Cardiac fibroblast (primary cell): ENCODE results near the gene LRRC34.

Experiments used
- DNase-seq, 2 donors: peaks; one replicate each; pipeline versions ENCODE4 v3.0.0 to v3.0.0-alpha.2; 2010; ENCODE audit warnings: low read depth in 2 of 2
- H3K4me3 ChIP-seq, 2 donors: replicated peaks in 1 of 2; 1 replicate in 1 of 2; 2 replicates in 1 of 2; pipeline ENCODE4 v1.5.1; 2011; ENCODE audit warnings: low read depth in 2 of 2, low read length in 2 of 2, mild to moderate bottlenecking in 2 of 2, moderate library complexity in 1 of 2
- TF ChIP-seq, protein P1 (sequence below): IDR thresholded peaks from one replicate; pipeline ENCODE4 v1.5.1; 2011; ENCODE audit warnings: low read depth, mild to moderate bottlenecking, low read length, inconsistent platforms

LRRC34 gene

GRCh38 chr3:169836078-169836941 is 23.6 kb upstream of the LRRC34 start:
- TF ChIP-seq, protein P1, sequence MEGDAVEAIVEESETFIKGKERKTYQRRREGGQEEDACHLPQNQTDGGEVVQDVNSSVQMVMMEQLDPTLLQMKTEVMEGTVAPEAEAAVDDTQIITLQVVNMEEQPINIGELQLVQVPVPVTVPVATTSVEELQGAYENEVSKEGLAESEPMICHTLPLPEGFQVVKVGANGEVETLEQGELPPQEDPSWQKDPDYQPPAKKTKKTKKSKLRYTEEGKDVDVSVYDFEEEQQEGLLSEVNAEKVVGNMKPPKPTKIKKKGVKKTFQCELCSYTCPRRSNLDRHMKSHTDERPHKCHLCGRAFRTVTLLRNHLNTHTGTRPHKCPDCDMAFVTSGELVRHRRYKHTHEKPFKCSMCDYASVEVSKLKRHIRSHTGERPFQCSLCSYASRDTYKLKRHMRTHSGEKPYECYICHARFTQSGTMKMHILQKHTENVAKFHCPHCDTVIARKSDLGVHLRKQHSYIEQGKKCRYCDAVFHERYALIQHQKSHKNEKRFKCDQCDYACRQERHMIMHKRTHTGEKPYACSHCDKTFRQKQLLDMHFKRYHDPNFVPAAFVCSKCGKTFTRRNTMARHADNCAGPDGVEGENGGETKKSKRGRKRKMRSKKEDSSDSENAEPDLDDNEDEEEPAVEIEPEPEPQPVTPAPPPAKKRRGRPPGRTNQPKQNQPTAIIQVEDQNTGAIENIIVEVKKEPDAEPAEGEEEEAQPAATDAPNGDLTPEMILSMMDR, result no peak
- H3K4me3 ChIP-seq, result no peak overlapping the region
- peak; percentile 26 to 58 for DNase-seq

- DNase-seq, result no peak
- TF ChIP-seq, protein P1, result no peak
- no peak overlapping the region for H3K4me3 ChIP-seq
Observed at GRCh38 chr3:169835533-169835932, 22.8 kb upstream of the LRRC34 start.

- no peak overlapping the region for H3K4me3 ChIP-seq
- TF ChIP-seq, protein P1, result no peak
- no peak for DNase-seq
Observed at GRCh38 chr3:169827712-169828111, 15.0 kb upstream of the LRRC34 start.

- TF ChIP-seq, protein P1, result no peak
- no peak for DNase-seq
- no peak overlapping the region for H3K4me3 ChIP-seq
Observed at GRCh38 chr3:169825316-169825715, 12.6 kb upstream of the LRRC34 start.

DNA sequence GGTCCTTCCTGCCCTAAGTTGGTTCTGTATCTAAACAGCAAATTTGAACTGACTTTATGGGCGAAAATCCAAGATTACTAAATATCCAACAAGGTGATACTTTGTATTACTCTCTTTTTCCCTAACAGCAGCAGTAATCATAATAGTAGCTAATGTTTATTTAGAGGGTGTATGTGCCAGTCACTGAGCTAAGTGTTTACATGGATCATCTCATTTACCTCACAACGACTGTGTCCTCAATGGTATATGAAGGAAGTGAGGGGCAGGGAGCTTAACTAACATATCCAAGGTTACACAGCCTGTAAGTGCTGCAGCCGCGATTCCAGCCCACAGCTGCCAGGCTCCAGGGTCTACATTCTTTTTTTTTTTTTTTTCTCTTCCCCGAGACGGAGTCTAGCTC is 10.3 kb upstream of the LRRC34 start:
- DNase-seq, result no peak
- TF ChIP-seq, protein P1, result no peak
- no peak overlapping the region for H3K4me3 ChIP-seq

GRCh38 chr3:169822540-169822939 is 9.8 kb upstream of the LRRC34 start:
- H3K4me3 ChIP-seq, result no peak overlapping the region
- DNase-seq, result no peak
- TF ChIP-seq, protein P1, result no peak

DNA sequence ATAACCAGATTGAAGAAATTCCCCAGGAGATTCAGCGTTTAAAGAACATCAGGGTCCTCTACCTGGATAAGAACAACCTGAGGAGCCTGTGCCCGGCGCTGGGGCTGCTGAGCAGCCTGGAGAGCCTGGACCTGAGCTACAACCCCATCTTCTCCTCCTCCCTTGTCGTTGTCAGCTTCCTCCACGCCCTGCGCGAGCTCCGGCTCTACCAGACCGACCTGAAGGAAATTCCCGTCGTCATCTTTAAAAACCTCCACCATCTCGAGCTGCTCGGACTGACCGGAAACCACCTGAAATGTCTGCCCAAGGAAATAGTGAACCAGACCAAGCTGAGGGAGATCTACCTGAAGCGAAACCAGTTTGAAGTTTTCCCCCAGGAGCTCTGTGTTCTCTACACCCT is 9.4 kb upstream of the LRRC34 start:
- no peak overlapping the region for H3K4me3 ChIP-seq
- no peak for DNase-seq
- TF ChIP-seq, protein P1, result no peak
